HG03520 (cell line): ENCODE measurements around the gene SRD5A2.

Experiments
- ATAC-seq: cut with Tn5 transposase; IDR thresholded peaks from one replicate; pipeline ENCODE4 v1.9.1; 2021; ENCODE audit warnings: mild to moderate bottlenecking, moderate library complexity; ENCODE audit not compliant: unreplicated experiment

Gene SRD5A2, protein sequence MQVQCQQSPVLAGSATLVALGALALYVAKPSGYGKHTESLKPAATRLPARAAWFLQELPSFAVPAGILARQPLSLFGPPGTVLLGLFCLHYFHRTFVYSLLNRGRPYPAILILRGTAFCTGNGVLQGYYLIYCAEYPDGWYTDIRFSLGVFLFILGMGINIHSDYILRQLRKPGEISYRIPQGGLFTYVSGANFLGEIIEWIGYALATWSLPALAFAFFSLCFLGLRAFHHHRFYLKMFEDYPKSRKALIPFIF

DNA sequence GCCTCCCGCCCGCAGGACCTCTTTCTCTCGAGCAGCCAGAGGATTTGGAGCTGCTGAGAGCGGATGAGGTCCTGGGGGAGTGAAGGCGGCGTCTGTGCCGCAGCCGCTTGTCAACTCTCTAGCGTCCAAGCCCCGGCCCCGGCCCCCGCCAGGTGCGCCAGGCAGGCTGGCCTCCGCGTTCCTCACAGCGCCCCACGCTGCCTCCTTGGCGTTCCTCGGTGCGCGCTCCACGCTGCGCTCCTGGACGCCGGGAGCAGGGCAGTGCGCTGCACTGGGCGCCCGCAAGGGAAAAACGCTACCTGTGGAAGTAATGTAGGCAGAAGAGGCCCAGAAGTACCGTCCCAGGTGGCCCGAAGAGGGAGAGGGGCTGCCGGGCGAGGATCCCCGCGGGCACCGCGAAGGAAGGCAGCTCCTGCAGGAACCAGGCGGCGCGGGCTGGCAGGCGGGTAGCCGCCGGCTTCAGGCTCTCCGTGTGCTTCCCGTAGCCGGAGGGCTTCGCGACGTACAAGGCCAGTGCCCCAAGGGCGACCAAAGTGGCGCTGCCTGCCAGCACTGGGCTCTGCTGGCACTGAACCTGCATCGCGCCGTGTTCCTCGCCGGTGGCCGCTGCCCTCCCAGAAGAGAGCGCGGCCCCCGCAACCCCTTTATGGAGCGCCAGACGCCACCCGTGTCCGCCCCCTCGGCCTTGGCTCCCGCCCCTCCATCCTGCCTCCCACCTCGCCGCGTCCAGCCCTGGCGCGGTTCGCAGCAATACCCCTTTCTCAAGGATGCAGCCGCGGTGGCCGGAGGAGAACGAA, at the start of gene SRD5A2:
Gene SRD5A2, minus strand, starts transcription at position 618 of the 797 bp plus-strand sequence. Its CDS starts 38 bp downstream, at position 580.
- ATAC-seq: no peak

DNA sequence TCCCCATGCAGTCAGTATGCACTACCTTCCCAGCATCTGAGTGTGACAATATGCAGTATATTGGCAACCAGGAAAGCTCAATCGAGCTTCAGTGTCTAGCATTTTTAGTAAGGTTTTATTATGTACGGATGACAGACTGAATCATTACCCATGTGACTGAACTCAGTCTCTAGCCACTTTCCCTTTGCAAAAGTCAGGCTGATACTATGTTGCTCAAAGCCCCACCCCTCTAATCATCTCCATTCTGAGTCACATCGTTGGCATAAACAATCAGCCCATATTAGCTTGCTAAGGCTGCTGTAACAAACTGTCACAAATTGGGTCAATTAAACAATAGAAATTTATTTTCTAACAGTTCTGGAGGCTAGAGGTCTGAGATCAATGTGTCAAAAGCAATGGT, 25.8 kb upstream of the SRD5A2 start:
- no peak for ATAC-seq

DNA sequence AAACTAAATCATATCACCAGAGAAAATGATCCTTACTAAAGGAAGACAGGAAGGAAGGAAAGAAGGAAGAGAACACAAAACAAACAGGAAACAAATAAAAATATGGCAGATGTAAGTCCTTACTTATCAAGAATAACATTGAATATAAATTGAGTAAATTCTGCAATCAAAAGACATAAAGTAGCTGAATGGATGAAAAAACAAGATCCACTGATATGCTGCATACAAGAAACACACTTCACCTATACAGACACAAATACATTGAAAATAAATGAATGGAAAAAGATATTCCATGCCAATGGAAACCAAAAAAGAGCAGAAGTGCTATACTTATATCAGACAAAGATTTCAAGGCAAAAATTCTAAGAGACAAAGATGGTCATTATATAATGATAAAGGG, 18.0 kb upstream of the SRD5A2 start:
- no peak for ATAC-seq

DNA sequence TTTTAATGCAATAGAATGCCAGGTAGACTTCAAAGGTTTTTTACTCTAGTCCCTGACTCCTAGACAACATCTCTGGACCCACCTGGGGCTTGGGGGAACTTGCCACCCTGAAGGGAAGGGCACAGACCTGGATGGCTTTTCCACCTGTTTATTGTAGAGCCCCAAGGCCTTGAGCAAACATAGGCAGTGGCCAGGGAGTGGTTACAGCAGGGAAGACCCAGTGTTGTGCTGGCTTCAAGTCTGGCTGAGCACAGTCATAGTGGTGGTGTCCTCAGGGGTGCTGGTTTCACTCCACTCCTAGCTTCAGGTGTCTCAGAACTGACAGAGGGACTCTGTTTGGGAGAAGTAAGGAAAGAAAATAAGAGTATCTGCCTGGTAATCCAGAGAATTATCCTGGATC, 5.5 kb upstream of the SRD5A2 start:
- no peak for ATAC-seq

DNA sequence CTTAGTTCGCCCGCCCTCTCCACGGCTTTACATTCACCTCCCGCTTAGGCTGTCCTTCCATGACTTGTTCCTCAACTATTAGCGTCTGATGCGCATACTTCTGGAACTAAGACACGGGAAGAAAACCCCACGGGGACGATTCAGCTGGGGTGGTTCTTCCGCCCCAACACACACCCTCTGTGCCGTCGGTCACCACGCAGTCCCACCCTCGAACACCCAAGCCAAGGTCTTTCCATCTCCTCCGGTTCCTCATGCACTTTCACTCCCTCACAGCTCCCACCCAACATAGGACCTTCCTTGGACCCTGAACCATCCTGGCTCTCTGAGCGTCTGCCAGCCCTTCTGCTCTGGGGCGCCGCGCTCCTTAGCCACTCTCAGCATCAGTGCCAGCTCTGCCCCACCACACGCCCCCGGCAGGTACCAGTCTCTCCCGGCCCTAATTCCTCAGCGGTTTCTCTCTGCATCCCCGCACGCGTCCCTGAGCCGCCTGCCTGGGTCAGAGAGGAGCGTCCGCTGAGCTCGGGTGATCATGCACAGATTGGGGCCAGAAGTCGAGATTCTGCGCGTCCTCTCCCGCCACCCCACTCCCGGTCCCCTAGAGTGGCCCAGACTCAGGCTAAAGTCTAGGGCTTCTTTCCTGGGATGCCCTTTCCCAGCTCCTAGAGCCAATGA, 522 bp upstream of the SRD5A2 start:
- no peak for ATAC-seq

DNA sequence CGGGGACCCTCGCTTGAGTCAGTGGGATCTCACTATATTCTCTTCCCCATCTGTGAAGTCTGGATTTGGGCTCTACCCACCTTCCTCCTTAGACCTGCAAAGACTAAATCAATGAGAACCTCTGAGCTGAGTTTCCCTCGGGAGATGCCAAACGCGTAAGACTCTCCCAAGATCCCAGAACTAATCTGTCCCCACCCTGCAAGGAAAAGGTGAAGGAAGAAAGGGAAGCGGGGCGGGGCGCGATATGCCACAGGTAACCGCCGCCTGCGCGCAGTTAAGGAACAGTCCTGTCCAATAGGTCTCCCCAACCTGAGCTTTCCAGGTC, 780 bp downstream of the SRD5A2 start:
- ATAC-seq: no peak

DNA sequence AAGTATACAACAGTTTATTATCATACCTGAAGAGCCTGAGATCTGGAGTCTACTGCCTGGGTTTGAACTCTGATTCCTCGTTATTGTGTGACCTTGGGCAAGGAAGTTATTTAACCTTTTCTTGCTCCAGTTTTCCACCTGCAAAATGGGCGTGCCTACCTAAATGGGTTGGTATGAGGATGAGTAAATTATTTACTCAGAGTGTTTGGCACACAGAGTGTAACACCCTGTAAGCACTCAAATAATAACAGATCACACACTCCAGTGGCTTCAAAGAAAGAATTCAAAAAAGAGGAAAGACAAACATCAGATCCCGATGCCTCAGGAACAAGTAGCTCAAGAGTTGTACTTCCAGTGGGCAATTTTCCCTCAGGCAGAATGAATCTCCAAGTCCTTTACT, 2.4 kb downstream of the SRD5A2 start:
- no peak for ATAC-seq

DNA sequence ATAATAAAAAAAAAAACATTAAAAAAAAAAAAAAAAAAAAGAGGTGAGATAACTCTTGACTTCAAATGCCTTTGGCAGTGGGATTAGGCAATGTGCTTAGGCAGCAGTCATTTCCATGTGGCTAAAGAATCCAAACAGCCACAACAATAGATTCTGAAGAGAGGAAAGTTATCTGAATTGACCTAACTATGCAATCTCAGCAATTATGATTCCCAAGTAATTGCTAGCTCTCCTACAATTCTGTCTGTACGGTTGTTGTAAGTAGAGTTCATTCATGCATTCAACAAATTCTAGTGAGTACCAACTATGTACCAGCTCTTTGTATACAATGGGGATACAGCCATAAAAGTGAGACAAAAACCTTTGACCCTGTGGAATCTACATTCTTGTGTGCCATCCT, 3.6 kb downstream of the SRD5A2 start:
- no peak for ATAC-seq

DNA sequence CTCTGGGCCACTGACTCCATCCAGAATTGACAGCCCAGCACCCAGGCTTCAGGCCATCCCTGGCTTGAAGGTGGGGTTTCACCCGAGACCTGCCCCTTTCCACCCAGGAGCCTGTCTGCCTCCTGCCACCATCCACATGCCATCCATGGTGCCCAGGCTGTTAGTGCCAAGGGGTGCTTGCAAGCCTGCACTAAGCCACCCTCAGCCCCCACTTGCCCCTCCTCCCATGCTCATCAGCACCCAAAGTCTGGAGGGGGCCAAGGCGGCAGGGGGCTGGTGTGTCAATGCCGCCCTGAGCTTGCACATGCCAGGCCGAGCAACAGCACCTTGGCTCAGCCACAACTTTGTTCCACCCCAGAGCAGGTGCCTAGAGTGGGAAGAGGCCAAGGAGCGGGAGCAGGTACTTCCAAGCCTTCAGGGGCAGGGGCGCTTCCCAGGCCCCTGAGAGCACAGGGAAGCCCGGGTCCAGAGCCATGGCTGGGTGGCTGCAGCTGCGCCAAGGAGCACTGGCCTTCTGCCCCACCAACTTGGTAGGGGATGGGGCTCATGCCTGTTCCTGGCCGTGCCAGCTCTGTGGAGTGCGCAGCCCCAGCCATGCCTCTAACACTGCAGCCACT, 12.0 kb downstream of the SRD5A2 start:
- ATAC-seq: no peak

DNA sequence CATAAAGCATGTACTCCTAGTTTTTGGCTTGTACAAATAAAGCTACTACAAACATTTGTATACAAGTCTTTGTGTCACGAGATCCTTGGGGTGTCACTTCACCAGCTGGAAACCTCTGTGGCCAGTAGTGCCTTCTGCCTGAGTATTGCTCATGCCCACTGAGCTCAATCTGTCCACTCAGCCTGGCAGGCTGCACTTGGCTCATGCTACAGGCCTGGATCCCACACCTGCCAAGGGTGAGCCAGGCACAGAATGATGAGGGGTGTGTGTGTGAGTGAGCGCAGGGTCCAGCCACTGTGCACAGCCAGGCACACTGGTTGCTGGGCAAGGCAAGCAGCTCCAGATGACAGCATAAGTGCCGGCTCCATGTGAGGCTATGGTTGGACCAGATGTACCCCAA, 13.1 kb downstream of the SRD5A2 start:
- ATAC-seq: no peak

DNA sequence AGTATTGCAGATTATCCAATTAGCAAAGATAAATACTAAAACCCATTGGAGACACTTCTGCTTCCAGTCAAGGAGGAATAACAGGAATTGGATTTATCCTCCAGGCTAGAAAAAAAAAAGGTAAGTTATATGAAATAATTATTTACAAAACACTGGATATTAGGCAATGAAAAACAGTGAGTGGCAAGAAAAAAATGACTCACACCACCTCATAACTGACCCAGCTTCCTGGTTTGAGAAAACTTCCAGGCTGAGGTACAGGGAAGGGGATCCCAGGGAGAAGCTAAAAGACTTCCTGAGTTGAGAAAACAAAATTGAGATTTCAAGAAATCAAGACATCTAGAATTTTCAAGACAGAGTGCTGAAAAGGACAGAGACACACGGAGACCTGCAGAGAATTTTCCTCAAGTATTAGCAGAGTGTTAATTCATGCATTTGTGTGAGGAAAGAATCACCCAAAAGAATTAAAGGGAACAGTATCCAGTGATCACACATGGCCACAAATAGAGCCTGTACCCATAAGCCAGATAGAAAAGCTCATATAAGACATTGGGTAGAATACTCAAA, 17.4 kb downstream of the SRD5A2 start:
- no peak for ATAC-seq

DNA sequence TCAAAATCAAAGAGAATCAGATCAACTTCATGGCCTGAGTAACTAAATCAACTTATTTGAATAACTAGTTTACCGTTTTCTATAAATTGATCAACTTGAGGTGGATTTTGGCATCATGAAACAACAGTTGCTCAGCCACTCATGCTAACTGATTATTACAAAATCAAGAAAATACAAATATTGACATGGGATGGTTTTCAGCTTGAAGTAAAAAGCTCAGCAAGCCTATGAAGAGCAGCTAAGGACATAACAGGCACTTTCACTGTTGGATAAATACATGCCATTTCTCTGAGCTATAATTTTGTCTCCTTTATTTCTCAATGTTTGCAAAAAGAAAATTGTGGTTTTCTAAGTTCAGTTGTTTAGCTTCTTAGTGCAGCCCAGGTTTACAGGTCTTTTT, 18.9 kb downstream of the SRD5A2 start:
- ATAC-seq: no peak

DNA sequence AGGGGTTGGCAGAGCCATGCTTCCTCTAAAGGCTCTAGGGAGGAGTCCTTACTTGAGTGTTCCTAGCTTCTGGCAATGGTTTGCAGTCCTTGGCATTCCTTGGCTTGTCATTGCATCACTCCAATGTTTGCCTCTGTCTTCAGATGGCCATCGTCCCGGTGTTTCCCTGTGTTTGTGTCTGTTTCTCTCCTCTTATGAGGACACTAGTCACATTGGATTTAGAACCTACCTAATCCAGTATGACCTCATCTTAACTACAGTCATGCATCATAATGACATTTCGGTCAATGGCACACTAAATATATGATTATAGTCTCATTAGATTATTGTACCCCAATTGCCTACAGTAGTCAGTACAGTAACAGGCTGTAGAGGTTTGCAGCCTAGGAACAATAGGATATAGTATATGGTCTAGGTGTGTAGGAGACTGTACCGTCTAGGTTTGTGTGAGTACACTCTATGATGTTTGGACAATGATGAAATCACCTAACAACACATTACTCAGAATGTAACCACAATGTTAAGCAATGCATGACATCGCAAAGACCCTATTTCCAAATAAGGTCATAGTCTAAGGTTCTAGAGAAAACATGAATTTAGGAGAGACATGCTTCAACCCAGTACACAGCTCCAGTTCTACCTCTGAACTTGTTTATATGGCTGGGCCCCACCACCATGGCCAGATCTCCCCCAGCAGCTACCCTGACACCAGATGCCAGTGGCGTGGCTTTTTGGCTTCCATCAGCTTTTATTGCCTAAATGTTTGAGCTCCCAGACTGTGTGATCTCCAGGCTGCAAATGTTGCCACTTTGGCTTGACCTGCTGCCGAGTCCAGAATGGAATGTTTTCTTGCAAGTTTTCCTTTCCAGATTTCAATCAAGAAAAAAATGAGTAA, 22.1 kb downstream of the SRD5A2 start:
- no peak for ATAC-seq

DNA sequence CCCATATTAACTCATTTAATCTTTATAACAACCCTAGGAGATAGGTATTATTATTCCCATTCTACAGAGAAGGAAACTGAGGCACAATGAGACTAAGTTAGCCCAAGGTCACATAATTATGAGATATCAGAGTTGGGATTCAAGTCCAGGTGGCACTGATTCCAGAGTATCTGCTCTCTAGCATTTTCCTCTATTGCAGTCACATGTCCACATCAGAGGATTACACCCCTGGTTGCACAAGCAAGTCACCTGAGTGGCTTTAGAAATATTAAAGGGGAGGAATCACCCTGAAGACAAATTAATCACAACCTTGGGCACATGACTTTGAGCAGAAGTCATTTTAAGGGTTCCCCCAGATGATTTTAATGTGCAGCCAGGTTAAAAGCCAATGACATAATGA, 23.8 kb downstream of the SRD5A2 start:
- ATAC-seq: no peak

DNA sequence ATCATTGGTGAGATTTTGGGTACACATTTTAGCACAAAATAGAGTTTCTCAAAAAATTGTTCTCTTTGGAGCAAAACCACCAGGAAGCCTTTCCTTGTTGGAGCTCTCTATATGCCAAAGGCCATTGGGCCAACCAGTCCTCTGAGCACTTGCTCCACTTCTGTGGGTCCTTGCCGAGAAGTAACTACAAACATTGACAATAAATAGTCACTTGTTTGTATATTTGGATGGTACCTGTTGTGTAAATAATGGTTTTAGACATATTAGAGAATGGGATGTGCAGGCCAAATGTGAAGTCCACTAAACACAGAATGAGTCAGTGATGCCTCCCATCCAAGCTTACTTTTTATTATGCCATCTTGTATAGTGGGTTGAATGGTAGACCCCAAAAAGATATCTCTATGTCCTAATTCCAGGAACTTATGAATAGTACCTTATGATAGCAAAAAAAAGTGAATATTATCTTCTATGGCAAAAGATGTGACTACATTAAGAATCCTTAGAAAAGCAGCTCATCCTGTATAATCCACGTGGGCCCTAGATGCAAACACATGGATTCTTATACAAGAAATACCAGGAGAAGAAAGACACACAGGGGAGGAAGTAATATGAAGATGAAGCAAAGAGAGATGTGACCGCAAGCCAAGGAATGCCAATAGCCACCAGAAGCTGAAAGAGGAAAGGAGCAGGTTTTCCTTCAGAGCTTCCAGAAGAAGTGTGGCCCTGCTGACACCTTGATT, 24.6 kb downstream of the SRD5A2 start:
- no peak for ATAC-seq

DNA sequence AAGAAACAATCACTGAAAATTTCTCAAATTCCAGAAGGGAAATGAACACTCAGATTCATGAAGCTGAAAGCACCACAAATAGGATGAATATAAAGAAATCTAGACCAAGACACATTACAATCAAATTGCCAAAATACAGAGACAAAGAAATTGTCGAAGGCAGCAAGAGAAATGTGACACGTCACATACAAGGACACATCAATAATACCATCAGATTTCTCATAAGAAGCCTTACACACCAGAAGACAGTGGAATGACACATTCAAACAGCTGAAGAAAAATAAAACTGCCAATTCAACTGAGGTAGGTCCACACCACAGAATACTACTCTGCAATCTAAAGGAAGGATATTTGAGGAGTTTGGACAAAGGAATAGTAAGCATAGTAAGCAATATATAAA, 27.4 kb downstream of the SRD5A2 start:
- no peak for ATAC-seq

DNA sequence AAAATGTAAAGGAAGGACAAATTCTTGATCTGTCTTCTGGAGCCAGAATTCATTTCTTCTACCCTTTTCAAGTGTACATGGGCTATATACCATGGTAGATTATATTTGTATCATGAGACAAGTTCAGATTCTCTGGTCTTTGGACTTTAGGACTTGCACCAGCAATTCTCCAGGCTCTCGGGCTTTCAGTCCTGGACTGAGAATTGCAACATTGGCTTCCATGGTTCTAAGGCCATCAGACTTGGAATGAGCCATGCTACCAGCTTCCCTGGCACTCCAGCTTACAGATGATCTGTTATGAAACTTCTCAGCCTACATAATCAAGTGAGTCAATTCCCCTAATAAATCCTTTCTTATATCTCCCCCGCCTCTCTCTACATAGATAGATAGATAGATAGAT, 33.3 kb downstream of the SRD5A2 start:
- ATAC-seq: no peak

DNA sequence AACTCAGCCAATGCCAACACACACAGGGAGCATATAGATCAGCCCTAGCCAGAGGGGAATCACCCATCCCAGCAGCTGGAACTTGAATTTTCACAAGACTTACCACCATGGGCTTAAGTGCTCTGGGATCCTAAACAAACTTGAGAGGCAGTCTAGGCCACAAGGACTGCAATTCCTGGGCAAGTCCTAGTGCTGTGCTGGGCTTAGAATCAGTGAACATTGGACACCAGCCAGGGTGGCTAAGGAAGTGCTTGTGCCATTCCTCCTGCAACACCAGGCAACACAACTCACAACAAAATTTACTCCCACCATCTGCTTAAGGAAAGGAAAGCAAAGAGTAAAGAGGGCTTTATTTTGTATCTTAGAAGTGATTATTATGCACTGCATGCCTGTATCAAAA, 38.9 kb downstream of the SRD5A2 start:
- no peak for ATAC-seq

DNA sequence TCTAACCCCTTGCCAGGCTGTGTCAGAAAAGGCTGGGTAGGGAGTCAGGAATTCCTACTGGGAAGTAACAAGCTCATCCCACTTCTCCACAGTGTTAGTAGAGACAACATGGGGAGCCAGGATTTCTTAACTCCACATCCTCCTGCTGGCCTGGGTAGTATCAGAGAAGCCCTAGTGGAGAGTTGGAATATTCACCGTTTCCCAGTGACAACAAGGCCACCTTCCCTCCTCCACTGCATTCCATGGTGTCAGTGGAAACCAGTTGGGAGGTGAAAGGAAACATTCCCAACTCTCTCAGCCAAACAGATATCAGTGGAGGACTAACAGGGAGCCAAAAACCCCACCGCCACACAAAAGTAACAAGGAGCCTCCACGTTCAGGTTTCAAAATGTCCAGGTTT, 41.2 kb downstream of the SRD5A2 start:
- ATAC-seq: no peak

DNA sequence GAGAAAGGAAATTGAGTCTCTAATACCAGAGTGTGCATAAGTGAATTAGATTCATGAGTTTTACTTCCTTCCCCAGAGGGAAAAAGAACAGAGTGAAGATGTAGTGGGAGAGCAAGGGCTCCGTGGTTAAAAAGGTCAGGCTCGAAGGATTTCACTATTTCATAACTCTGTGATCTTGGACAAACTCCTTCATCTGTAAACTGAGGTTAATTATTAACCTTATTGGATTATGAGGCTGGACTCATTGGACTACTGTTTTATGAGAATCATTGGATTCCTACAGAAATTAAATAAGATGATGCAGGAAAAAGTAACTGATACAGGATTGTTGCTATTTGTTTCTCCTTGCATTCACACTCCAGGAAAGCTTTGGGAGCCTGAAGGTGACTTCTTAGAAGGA, 45.0 kb downstream of the SRD5A2 start:
- ATAC-seq: no peak
